Measurements from ENCODE around the gene GFRA1. TPM values are rescaled to one million over a fixed set of nuclear protein-coding genes. Genes with fewer than 3 reads are reported as not detected.

GFRA1 gene
- total and polyA plus RNA-seq, 2 of the 8 experiments (the other 6 are each of a cell fraction or from before 2014, with no cell fraction given), result 1.1 to 2.0 TPM

- TF ChIP-seq NANOG (IDR thresholded peaks at IDR 0.05; ENCODE audit: insufficient read depth, low read depth, low read length, poor library complexity, severe bottlenecking) (no peak), BRCA1 (IDR thresholded peaks at IDR 0.05; ENCODE audit: low read depth, low read length) (no peak), ZNF274 (IDR thresholded peaks at IDR 0.05; ENCODE audit: borderline replicate concordance, extremely low read depth, low read length) (no peak), KDM4A (IDR thresholded peaks at IDR 0.05; ENCODE audit: low read depth, low read length, severe bottlenecking) (no peak), BCL11A (IDR thresholded peaks at IDR 0.05; ENCODE audit: low read depth in 2 of 2, low read length in 2 of 2) (no peak), EP300 (IDR thresholded peaks at IDR 0.05; ENCODE audit: borderline replicate concordance in 1 of 2, low read depth in 2 of 2, low read length in 2 of 2) (no peak)
These were observed 23.3 kb upstream of the GFRA1 start (continued) for GRCh38 chr10:116296291-116296721.
